CD14-positive monocyte (primary cell): ENCODE results near the gene CASTOR1. TPM values are rescaled to one million over a fixed set of nuclear protein-coding genes. Genes with fewer than 3 reads are reported as not detected.

ENCODE experiments used
- DNase-seq, 3 donors: peaks; one replicate each; pipeline ENCODE4 v3.0.0-alpha.2; 2011 to 2022
- H2AFZ ChIP-seq: 2 replicates; pipeline ENCODE4 v1.6.0; 2012; ENCODE audit warnings: mild to moderate bottlenecking, low read depth, low read length, inconsistent platforms; ENCODE audit not compliant: insufficient read depth, poor library complexity, severe bottlenecking
- H3K27ac ChIP-seq, 2 donors: 1 replicate in 1 of 2; 2 replicates in 1 of 2; pipeline ENCODE4 v1.5.1; 2012 to 2013; ENCODE audit warnings: low read length in 2 of 2, control low read depth in 1 of 2, inconsistent platforms in 1 of 2, low read depth in 1 of 2, mild to moderate bottlenecking in 1 of 2
- H3K27me3 ChIP-seq, 2 donors: one replicate each; pipeline versions ENCODE4 v1.6.0 to v1.6.1; 2011 to 2013; ENCODE audit warnings: low read length in 2 of 2; ENCODE audit not compliant: control insufficient read depth in 2 of 2, insufficient read depth in 2 of 2
- H3K36me3 ChIP-seq, 2 donors: replicated peaks in 1 of 2; 1 replicate in 1 of 2; 2 replicates in 1 of 2; pipeline versions ENCODE4 v1.5.1 to v1.6.1; 2012 to 2013; ENCODE audit warnings: low read length in 2 of 2, control low read depth in 1 of 2, inconsistent platforms in 1 of 2, mild to moderate bottlenecking in 1 of 2; ENCODE audit not compliant: insufficient read depth in 2 of 2, control insufficient read depth in 1 of 2
- H3K4me1 ChIP-seq, 2 donors: 1 replicate in 1 of 2; 2 replicates in 1 of 2; pipeline versions ENCODE4 v1.5.1 to v1.6.1; 2012 to 2013; ENCODE audit warnings: low read length in 2 of 2, control low read depth in 1 of 2, inconsistent platforms in 1 of 2, mild to moderate bottlenecking in 1 of 2, moderate library complexity in 1 of 2; ENCODE audit not compliant: insufficient read depth in 2 of 2, control insufficient read depth in 1 of 2
- H3K4me2 ChIP-seq: replicated peaks from 2 replicates; pipeline ENCODE3; 2012; ENCODE audit warnings: low read length, moderate library complexity, mild to moderate bottlenecking; ENCODE audit not compliant: poor library complexity, severe bottlenecking; ENCODE audit errors: extremely low read depth
- H3K4me3 ChIP-seq, 3 experiments: fragments of 200-600 bp in 1 of 3; sonication (generic) in 1 of 3; replicated peaks in 1 of 3; 1 replicate in 2 of 3; 2 replicates in 1 of 3; pipeline ENCODE4 v1.5.1; 2011 to 2013; ENCODE audit warnings: low read length in 3 of 3, mild to moderate bottlenecking in 3 of 3, control low read depth in 2 of 3, low read depth in 2 of 3, inconsistent platforms in 1 of 3, moderate library complexity in 1 of 3
- H3K79me2 ChIP-seq: 2 replicates; pipeline ENCODE4 v1.6.0; 2012; ENCODE audit warnings: mild to moderate bottlenecking, control low read depth, inconsistent platforms, low read length, moderate library complexity; ENCODE audit not compliant: insufficient read depth
- H3K9ac ChIP-seq: 2 replicates; pipeline ENCODE4 v1.6.0; 2017; ENCODE audit warnings: low read length, mild to moderate bottlenecking; ENCODE audit not compliant: insufficient read depth, poor library complexity, severe bottlenecking
- H3K9me3 ChIP-seq, 2 donors: replicated peaks in 1 of 2; 1 replicate in 1 of 2; 2 replicates in 1 of 2; pipeline versions ENCODE4 v1.5.1 to v1.6.1; 2012 to 2013; ENCODE audit warnings: low read length in 2 of 2, control low read depth in 1 of 2; ENCODE audit not compliant: control insufficient read depth in 1 of 2, insufficient read depth in 1 of 2
- H4K20me1 ChIP-seq: 2 replicates; pipeline ENCODE4 v1.6.0; 2012; ENCODE audit warnings: mild to moderate bottlenecking, low read length, control low read depth, moderate library complexity; ENCODE audit not compliant: insufficient read depth
- H3K27ac Mint-ChIP-seq, 7 donors: one replicate each; pipeline ENCODE4 v1.8.0; 2020; ENCODE audit warnings: mild to moderate bottlenecking in 7 of 7, mixed read lengths in 7 of 7, moderate library complexity in 6 of 7, inconsistent platforms in 2 of 7
- H3K27me3 Mint-ChIP-seq, 3 donors: one replicate each; pipeline ENCODE4 v1.8.0; 2021 to 2022; ENCODE audit warnings: low read depth in 3 of 3, mild to moderate bottlenecking in 3 of 3, mixed read lengths in 3 of 3, moderate library complexity in 3 of 3, inconsistent platforms in 1 of 3
- H3K36me3 Mint-ChIP-seq, 2 donors: one replicate each; pipeline ENCODE4 v1.8.0; 2020; ENCODE audit warnings: mixed read lengths in 2 of 2, inconsistent platforms in 1 of 2, mild to moderate bottlenecking in 1 of 2
- H3K4me1 Mint-ChIP-seq: one replicate; pipeline ENCODE4 v1.8.0; 2020; ENCODE audit warnings: mild to moderate bottlenecking, mixed read lengths
- H3K4me3 Mint-ChIP-seq, 2 donors: one replicate each; pipeline ENCODE4 v1.8.0; 2020; ENCODE audit warnings: mild to moderate bottlenecking in 2 of 2, mixed read lengths in 2 of 2, moderate library complexity in 1 of 2
- H3K9me3 Mint-ChIP-seq, 7 donors: one replicate each; pipeline ENCODE4 v1.8.0; 2020 to 2022; ENCODE audit warnings: mixed read lengths in 7 of 7, mild to moderate bottlenecking in 6 of 7, moderate library complexity in 6 of 7, inconsistent platforms in 2 of 7
- WGBS: methylation state at CpG from one replicate; pipeline ENCODE4 v1.1.5; 2013; ENCODE audit warnings: missing lambda C conversion rate; ENCODE audit not compliant: insufficient coverage; 5-methylcytosine and 5-hydroxymethylcytosine counted together
- intact Hi-C, 2 donors: fragments of 100-400 bp; cut with micrococcal nuclease; formaldehyde crosslinking; loops; one replicate each; pipeline versions ENCODE4 v1.15.0 to v1.15.1; 2023
- polyA plus RNA-seq, 3 donors: library from polyadenylated mRNA; depleted of rRNA in 1 of 3; unstranded in 2 of 3; stranded (reverse) in 1 of 3; fragments of 300-500 nt in 2 of 3; fragments of >200 nt in 1 of 3; fragmentation: Illumina TruSeq in 2 of 3; gene quantifications; 1 replicate in 2 of 3; 2 replicates in 1 of 3; pipeline ENCODE4 v1.2.3, GENCODE V29; 2012 to 2021
- TF ChIP-seq, protein P1 (sequence below): fragments of 200-600 bp; IDR thresholded peaks from one replicate; pipeline ENCODE4 v1.8.0; 2022; ENCODE audit warnings: antibody characterized with exemption, mild to moderate bottlenecking

The CASTOR1 gene
- polyA plus RNA-seq, 3 donors: 6.4 to 15.5 (median 6.5) TPM

GRCh38 chr22:30310881-30311771, 21.8 kb upstream of the CASTOR1 start:
- no peaks in the 10 kb centered on the region for H3K27me3 ChIP-seq
- intact Hi-C loops: loop anchor here in 1 of 2 donors (2.0 kb wide), 1 partner anchor 14 kb away; no protein-coding TSS in a partner anchor
- peaks cover 95 to 100% of the 10 kb centered on the region in 2 donors for H3K4me1 ChIP-seq
- peaks cover 0 to 4% (median 0%) of the 10 kb centered on the region in 7 donors for H3K9me3 Mint-ChIP-seq
- H2AFZ ChIP-seq: no peak overlapping the region
- H3K36me3 Mint-ChIP-seq: peaks cover 25 to 42% of the 10 kb centered on the region in 2 donors
- peak overlapping the region; percentile 72 to 90 for H3K27ac ChIP-seq
- peaks cover 95% of the 10 kb centered on the region for H3K4me1 Mint-ChIP-seq
- no peaks in the 10 kb centered on the region for H3K36me3 ChIP-seq
- peak overlapping the region; percentile 12 to 62 for H3K4me3 Mint-ChIP-seq
- DNase-seq: no peak
- no peaks in the 10 kb centered on the region for H3K9me3 ChIP-seq
- H3K4me2 ChIP-seq: peak overlapping the region; percentile 61
- TF ChIP-seq, protein P1, sequence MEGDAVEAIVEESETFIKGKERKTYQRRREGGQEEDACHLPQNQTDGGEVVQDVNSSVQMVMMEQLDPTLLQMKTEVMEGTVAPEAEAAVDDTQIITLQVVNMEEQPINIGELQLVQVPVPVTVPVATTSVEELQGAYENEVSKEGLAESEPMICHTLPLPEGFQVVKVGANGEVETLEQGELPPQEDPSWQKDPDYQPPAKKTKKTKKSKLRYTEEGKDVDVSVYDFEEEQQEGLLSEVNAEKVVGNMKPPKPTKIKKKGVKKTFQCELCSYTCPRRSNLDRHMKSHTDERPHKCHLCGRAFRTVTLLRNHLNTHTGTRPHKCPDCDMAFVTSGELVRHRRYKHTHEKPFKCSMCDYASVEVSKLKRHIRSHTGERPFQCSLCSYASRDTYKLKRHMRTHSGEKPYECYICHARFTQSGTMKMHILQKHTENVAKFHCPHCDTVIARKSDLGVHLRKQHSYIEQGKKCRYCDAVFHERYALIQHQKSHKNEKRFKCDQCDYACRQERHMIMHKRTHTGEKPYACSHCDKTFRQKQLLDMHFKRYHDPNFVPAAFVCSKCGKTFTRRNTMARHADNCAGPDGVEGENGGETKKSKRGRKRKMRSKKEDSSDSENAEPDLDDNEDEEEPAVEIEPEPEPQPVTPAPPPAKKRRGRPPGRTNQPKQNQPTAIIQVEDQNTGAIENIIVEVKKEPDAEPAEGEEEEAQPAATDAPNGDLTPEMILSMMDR: no peak
- H3K4me3 ChIP-seq: peak overlapping the region in 1 of 3 experiments; percentile 59
- 43% methylated on average over 1 of the region's 8 CpGs for WGBS
- peak overlapping the region; percentile 86 to 96 (median 93) for H3K27ac Mint-ChIP-seq
- peaks cover 0 to 6% (median 0%) of the 10 kb centered on the region in 3 donors for H3K27me3 Mint-ChIP-seq
- H3K79me2 ChIP-seq: peaks cover 79% of the 10 kb centered on the region
- H4K20me1 ChIP-seq: no peaks in the 10 kb centered on the region
- H3K9ac ChIP-seq: peak overlapping the region; percentile 19

GRCh38 chr22:30309951-30310741, 20.8 kb upstream of the CASTOR1 start:
- H3K36me3 Mint-ChIP-seq: peaks cover 18 to 35% of the 10 kb centered on the region in 2 donors
- intact Hi-C loops: loop anchor here in 1 of 2 donors (2.0 to 10.0 kb wide), 2 partner anchors 15 to 45 kb away; partner anchors contain the start of genes CCDC157 and SF3A1
- H3K9me3 Mint-ChIP-seq: peaks cover 0 to 4% (median 0%) of the 10 kb centered on the region in 7 donors
- peak overlapping the region; percentile 16 for H2AFZ ChIP-seq
- peaks cover 70% of the 10 kb centered on the region for H3K79me2 ChIP-seq
- no peaks in the 10 kb centered on the region for H3K27me3 ChIP-seq
- H3K27me3 Mint-ChIP-seq: peaks cover 0 to 5% (median 0%) of the 10 kb centered on the region in 3 donors
- H3K4me1 ChIP-seq: peaks cover 95 to 100% of the 10 kb centered on the region in 2 donors
- peak overlapping the region; percentile 72 to 90 for H3K27ac ChIP-seq
- H3K9ac ChIP-seq: peak overlapping the region; percentile 29
- WGBS: 0% methylated on average over 4 of the region's 7 CpGs
- H3K4me3 ChIP-seq: peak overlapping the region in 1 of 3 experiments; percentile 59
- peak overlapping the region; percentile 12 to 62 for H3K4me3 Mint-ChIP-seq
- TF ChIP-seq, protein P1: no peak
- H3K4me1 Mint-ChIP-seq: peaks cover 95% of the 10 kb centered on the region
- no peaks in the 10 kb centered on the region for H4K20me1 ChIP-seq
- no peaks in the 10 kb centered on the region for H3K9me3 ChIP-seq
- H3K27ac Mint-ChIP-seq: peak overlapping the region; percentile 86 to 96 (median 93)
- no peaks in the 10 kb centered on the region for H3K36me3 ChIP-seq
- DNase-seq: peak; percentile 79 to 91 (median 87)
- H3K4me2 ChIP-seq: peak overlapping the region; percentile 61
